CMK (cell line): Measurements from ENCODE around the gene B3GNT4.
"Not testable (repeated sequence)": the region's sequence is repeated elsewhere in the genome, so short reads cannot be mapped to it uniquely, and the experiment has no call there.

Source experiments
- DNase-seq: peaks from one replicate; pipeline ENCODE4 v3.0.0-alpha.2; 2010; ENCODE audit warnings: low read depth

B3GNT4 gene

GRCh38 chr12:122216445-122216844 is 12.9 kb downstream of the B3GNT4 start:
- DNase-seq = no peak

GRCh38 chr12:122225683-122226365 is 22.3 kb downstream of the B3GNT4 start, which contains the start of gene DIABLO:
Gene DIABLO, minus strand, starts transcription at chr12:122226052. Its CDS starts 38 bp downstream, at chr12:122226014.
- peak; percentile 97 for DNase-seq

GRCh38 chr12:122226366-122227125 is 23.0 kb downstream of the B3GNT4 start:
- no peak for DNase-seq

GRCh38 chr12:122227341-122227740 is 23.8 kb downstream of the B3GNT4 start:
- DNase-seq = no peak

- no peak for DNase-seq
These were observed 24.6 kb downstream of the B3GNT4 start for GRCh38 chr12:122228092-122228491.

- DNase-seq = no peak
These were observed 27.3 kb downstream of the B3GNT4 start for GRCh38 chr12:122230798-122231197.

GRCh38 chr12:122232691-122233090 is 29.2 kb downstream of the B3GNT4 start:
- DNase-seq = no peak

GRCh38 chr12:122235741-122236140 is 32.2 kb downstream of the B3GNT4 start:
- no peak for DNase-seq

GRCh38 chr12:122238861-122239260 is 35.4 kb downstream of the B3GNT4 start:
- no peak for DNase-seq

GRCh38 chr12:122243965-122244364 is 40.5 kb downstream of the B3GNT4 start:
- DNase-seq = no peak

- DNase-seq = no peak
These were observed 41.3 kb downstream of the B3GNT4 start for GRCh38 chr12:122244565-122245371.

GRCh38 chr12:122245553-122245952 is 42.0 kb downstream of the B3GNT4 start:
- no peak for DNase-seq

- no peak for DNase-seq
These were observed 46.5 kb downstream of the B3GNT4 start for GRCh38 chr12:122250047-122250446.

GRCh38 chr12:122250536-122250935 is 47.0 kb downstream of the B3GNT4 start:
- DNase-seq = no peak

GRCh38 chr12:122258462-122258861 is 55.0 kb downstream of the B3GNT4 start:
- DNase-seq = not testable (repeated sequence)
